SK-N-SH (cell line): ENCODE data around the gene PDK2.

ENCODE experiments used
- EP300 ChIP-seq, 2 experiments: IDR thresholded peaks; 2 replicates each; pipeline versions ENCODE4 v1.4.0 to v1.6.1; 2012; ENCODE audit warnings: borderline replicate concordance in 1 of 2, low read depth in 1 of 2, low read length in 1 of 2
- EZH2phosphoT487 ChIP-seq: fragments of 200-600 bp; sonication (generic); IDR thresholded peaks from 2 replicates; pipeline ENCODE4 v1.6.1; 2017; ENCODE audit warnings: low read depth, mixed run types, mild to moderate bottlenecking, antibody characterized with exemption, moderate library complexity, borderline replicate concordance
- JUND ChIP-seq: IDR thresholded peaks from 2 replicates; pipeline ENCODE4 v1.4.0; 2012
- MEF2A ChIP-seq: IDR thresholded peaks from 2 replicates; pipeline ENCODE4 v1.4.0; 2012; ENCODE audit warnings: low read depth, borderline replicate concordance
- NFIC ChIP-seq: IDR thresholded peaks from 2 replicates; pipeline ENCODE4 v1.4.0; 2012; ENCODE audit warnings: borderline replicate concordance
- POLR2AphosphoS5 ChIP-seq: IDR thresholded peaks from 2 replicates; pipeline ENCODE4 v1.6.1; 2012; ENCODE audit warnings: low read depth, low read length
- SIN3A ChIP-seq: IDR thresholded peaks from 2 replicates; pipeline ENCODE4 v1.6.1; 2012; ENCODE audit warnings: low read depth, mild to moderate bottlenecking, low read length, moderate library complexity, borderline replicate concordance
- TF ChIP-seq, protein P1 (sequence below): fragments of 200-600 bp; sonication (generic); IDR thresholded peaks from 2 replicates; pipeline ENCODE4 v1.6.1; 2017; ENCODE audit warnings: antibody characterized with exemption, mild to moderate bottlenecking, moderate library complexity
- TF ChIP-seq, protein P2 (sequence below): fragments of 150-350 bp; IDR thresholded peaks from 2 replicates; pipeline ENCODE4 v1.6.1; 2016; ENCODE audit warnings: mild to moderate bottlenecking, low read depth, low read length

DNA sequence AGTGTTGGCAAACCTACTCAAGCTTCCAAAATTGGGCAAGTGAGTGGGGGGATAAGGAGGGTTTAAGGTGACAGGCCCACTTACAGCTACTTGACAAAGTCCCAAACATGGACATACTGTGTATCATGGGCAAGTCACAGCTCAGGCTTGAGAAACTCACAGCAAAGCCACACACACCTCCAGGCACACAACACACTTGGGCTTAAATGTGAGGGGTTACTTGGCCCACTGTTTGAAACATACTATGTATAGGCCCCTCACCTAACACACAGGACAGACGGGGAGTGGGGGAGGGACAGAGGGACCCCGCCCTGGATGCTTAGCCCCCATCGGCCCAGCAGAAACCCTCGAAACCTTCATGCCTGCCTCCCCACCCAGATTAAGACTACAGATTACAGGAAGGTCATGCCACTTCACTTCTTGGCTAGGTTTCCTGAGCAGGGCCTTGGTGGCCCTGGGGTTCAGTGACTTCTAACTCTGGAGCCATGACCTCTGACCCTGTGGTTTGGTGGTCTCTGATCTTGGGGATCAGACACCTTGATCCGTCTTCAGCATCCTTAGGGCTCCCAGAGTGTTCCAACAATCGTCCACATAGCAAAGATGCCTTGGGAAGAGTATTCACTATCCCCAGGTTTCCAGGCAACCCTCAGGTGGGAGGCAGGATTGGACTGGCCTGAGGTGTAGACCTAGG lies 37.1 kb downstream of the PDK2 start:
- no peak for TF ChIP-seq MEF2A
- TF ChIP-seq SIN3A, result no peak
- TF ChIP-seq, protein P1, sequence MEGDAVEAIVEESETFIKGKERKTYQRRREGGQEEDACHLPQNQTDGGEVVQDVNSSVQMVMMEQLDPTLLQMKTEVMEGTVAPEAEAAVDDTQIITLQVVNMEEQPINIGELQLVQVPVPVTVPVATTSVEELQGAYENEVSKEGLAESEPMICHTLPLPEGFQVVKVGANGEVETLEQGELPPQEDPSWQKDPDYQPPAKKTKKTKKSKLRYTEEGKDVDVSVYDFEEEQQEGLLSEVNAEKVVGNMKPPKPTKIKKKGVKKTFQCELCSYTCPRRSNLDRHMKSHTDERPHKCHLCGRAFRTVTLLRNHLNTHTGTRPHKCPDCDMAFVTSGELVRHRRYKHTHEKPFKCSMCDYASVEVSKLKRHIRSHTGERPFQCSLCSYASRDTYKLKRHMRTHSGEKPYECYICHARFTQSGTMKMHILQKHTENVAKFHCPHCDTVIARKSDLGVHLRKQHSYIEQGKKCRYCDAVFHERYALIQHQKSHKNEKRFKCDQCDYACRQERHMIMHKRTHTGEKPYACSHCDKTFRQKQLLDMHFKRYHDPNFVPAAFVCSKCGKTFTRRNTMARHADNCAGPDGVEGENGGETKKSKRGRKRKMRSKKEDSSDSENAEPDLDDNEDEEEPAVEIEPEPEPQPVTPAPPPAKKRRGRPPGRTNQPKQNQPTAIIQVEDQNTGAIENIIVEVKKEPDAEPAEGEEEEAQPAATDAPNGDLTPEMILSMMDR, result no peak
- no peak; the same call in 1 of the 2 replicates for TF ChIP-seq POLR2AphosphoS5
- TF ChIP-seq, protein P2, sequence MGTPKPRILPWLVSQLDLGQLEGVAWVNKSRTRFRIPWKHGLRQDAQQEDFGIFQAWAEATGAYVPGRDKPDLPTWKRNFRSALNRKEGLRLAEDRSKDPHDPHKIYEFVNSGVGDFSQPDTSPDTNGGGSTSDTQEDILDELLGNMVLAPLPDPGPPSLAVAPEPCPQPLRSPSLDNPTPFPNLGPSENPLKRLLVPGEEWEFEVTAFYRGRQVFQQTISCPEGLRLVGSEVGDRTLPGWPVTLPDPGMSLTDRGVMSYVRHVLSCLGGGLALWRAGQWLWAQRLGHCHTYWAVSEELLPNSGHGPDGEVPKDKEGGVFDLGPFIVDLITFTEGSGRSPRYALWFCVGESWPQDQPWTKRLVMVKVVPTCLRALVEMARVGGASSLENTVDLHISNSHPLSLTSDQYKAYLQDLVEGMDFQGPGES, result no peak
- no peak for TF ChIP-seq NFIC
- TF ChIP-seq EP300 (IDR thresholded peaks at IDR 0.05; ENCODE audit: borderline replicate concordance in 1 of 2, low read depth in 1 of 2, low read length in 1 of 2), result no peak
- no peak for TF ChIP-seq EZH2phosphoT487
- TF ChIP-seq JUND, result no peak
